GM15510 (cell line): ENCODE results near the gene MPZL3.

Experiments
- POLR2A ChIP-seq: IDR thresholded peaks from 3 replicates; pipeline ENCODE4 v1.6.1; 2011; ENCODE audit warnings: borderline replicate concordance; ENCODE audit not compliant: insufficient read length; ENCODE audit errors: extremely low read depth

MPZL3 gene

GRCh38 chr11:118199135-118199534 lies 53.0 kb downstream of the MPZL3 start:
- no peak for TF ChIP-seq POLR2A

DNA sequence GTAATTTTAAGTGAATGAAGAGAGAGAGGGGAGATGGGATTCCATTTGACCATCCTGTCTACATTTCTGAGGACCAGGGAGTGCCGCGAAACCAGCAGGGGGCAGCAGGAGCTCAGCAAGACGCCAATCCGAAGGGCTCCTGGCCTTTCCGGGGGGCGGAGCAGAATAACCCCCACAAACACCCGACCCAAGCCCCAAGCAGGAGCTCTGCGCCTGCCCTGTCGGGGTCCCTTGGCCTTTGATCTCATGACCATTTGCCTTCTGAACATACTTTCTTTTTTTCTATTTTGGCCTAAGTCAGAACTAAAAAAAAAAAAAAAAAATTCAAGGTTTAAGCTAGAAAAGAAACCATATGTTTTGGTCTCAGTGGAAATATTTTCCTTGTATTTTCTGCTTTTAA lies 53.8 kb downstream of the MPZL3 start:
- TF ChIP-seq POLR2A = no peak

- no peak for TF ChIP-seq POLR2A
These were observed 57.1 kb downstream of the MPZL3 start for GRCh38 chr11:118194835-118195627.

DNA sequence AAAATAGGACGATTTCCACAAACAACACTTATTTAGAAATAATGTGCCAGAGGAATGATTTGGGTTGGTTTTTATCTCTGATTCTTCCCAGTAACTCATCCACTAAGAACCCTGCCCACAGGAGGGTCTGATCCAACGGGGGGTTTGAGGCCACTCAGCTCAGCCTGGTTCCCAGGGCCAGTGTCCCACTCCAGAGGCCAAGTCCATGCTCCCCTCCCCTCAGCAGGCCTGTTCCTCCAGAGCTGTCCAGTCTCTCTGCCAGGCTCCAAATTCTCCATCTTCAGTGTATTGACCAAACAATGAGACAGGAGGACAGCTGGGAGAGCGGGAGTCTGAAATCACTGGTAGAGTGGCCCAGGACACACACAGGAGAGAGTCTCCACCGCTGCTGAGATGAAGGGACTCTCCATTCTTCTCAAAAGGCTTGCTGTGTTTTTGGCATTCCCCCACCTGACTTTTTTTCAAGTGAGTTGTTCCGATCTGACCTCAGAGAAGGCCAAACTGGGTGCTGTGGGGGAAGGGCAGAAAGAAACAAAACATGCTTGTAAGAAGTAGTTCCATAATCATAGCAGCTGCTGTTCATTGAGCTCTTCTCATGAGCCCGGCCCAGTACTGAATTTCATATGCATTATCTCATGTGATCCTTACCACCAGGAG lies 58.1 kb downstream of the MPZL3 start:
- TF ChIP-seq POLR2A = no peak

DNA sequence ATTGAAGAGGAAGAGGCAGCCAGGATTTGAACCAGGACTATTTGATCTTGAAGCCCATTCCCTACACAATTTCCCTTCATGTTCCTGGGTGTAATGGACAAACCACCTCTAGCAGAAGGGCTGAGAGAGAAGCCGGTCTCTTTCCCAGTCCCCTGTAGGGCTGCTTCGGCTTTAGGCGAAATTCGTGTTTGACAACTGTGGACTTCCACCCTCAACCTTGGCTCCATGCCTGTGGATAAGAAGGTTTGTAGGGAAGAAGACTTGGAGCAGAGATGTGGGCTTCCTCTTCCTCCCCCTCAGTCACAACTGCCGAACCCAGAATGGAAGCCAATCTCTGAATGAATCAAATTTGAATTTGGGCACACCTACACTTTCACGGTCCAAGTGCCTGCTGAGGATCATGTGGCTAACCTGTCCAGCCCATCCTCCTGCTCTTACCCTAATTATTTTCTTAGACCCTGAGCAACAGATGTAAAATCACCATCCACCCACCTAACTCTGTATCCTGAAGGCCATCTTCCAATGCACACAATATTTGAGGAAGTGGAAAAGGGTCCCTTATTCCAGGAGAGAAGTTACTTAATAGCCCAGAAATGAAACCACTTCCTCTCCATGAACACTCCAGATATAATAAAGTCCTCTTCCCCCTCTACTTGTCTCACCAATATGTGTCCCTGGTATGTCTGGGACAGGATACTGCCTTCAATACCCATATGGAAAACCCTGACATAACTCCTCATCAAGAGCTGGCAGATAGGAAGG lies 65.6 kb downstream of the MPZL3 start:
- no peak for TF ChIP-seq POLR2A

- TF ChIP-seq POLR2A = no peak
These were observed 67.2 kb downstream of the MPZL3 start for GRCh38 chr11:118184784-118185579.

DNA sequence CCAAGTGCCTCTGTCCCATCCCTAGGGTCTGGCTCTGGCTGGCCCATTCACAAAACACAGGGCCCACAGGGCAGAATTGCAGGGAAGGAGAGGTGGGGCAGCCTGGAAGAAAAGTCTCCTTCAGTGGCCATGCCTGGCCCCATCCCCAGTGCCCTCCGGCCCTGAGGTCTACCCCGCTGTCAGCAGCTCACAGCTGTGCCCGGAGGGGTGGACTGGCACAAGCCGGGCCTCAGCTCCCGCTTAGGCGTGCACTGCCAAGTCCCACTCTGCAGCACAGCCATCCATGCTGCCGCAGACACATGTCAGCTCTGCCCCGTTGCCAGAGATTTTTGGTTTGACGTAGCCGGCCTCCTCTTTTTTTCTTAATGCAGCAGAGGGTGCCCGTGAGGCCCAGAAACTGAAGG lies 71.9 kb downstream of the MPZL3 start:
- no peak for TF ChIP-seq POLR2A

- TF ChIP-seq POLR2A = no peak
These were observed 75.4 kb downstream of the MPZL3 start for GRCh38 chr11:118176778-118177134.
